ENCODE measurements around the gene MED13L. TPM values are rescaled to one million over a fixed set of nuclear protein-coding genes. Genes with fewer than 3 reads are reported as not detected.

MED13L gene
- polyA plus RNA-seq, 1 of the 3 experiments (the other 2 are of a cell fraction) = 17.1 TPM

GRCh38 chr12:116150452-116150851 is 127.0 kb downstream of the MED13L start:
- 80% methylated on average over 5 of the region's 5 CpGs for WGBS (ENCODE audit: low lambda C conversion rate)
- ChIA-PET POLR2A (no interaction called here), CTCF (interaction anchor here (1.0 to 2.0 kb wide), 3 partner anchors 9 to 546 kb away, joined by 3 to 10 read pairs (median 4); no protein-coding TSS in a partner anchor)
- Histone ChIP-seq H3K79me2 (ENCODE audit: insufficient read depth) (peaks cover 100% of the 10 kb centered on the region), H2AFZ (ENCODE audit: low read depth) (no peak overlapping the region), H3K9me3 (no peaks in the 10 kb centered on the region), H3F3A (replicated peaks; ENCODE audit: insufficient read depth) (peaks cover 42% of the 10 kb centered on the region), H3K36me3 (replicated peaks in 1 of 2; ENCODE audit: control insufficient read depth in 1 of 2, insufficient read depth in 2 of 2, low read length in 1 of 2) (no peaks in the 10 kb centered on the region), H3K27ac (ENCODE audit: low read depth in 2 of 2, low read length in 1 of 2) (peak overlapping the region; percentile 60 to 82), H3K9me2 (no peaks in the 10 kb centered on the region), H3K4me3 (ENCODE audit: low read depth in 2 of 2, low read length in 1 of 2) (no peak overlapping the region), H3K27me3 (ENCODE audit: insufficient read depth) (no peaks in the 10 kb centered on the region), H4K20me1 (ENCODE audit: insufficient read depth) (peaks cover 97% of the 10 kb centered on the region), H3K4me1 (ENCODE audit: control insufficient read depth in 1 of 2, insufficient read depth in 2 of 2, low read depth in 1 of 2, low read length in 1 of 2) (peaks cover 30 to 47% of the 10 kb centered on the region in 2 experiments), H3K4me2 (peak overlapping the region; percentile 56), H3K9ac (no peak overlapping the region)
- DNase-seq = no peak
- TF ChIP-seq SIN3A (IDR thresholded peaks at IDR 0.05; ENCODE audit: borderline replicate concordance, low read depth, low read length) (no peak), ZBTB33 (IDR thresholded peaks at IDR 0.05; ENCODE audit: borderline replicate concordance, low read depth) (no peak), GATA2 (CRISPR knock-in tag; IDR thresholded peaks at IDR 0.05) (no peak), USF2 (IDR thresholded peaks at IDR 0.05; ENCODE audit: borderline replicate concordance, low read depth, low read length) (no peak), TAF1 (IDR thresholded peaks at IDR 0.05; ENCODE audit: borderline replicate concordance, low read depth, low read length) (no peak), RCOR1 (IDR thresholded peaks at IDR 0.05; ENCODE audit: low read length) (no peak), EP300 (IDR thresholded peaks at IDR 0.05; ENCODE audit: borderline replicate concordance in 1 of 2, low read depth in 1 of 2, low read length in 1 of 2) (no peak), RFX5 (IDR thresholded peaks at IDR 0.05; ENCODE audit: low read length) (no peak), ELF1 (IDR thresholded peaks at IDR 0.05) (no peak), NFIC (IDR thresholded peaks at IDR 0.05; ENCODE audit: borderline replicate concordance) (no peak), MEF2A (IDR thresholded peaks at IDR 0.05; ENCODE audit: borderline replicate concordance, low read depth) (no peak), FOXJ3 (CRISPR knock-in tag; IDR thresholded peaks at IDR 0.05) (no peak), RXRA (IDR thresholded peaks at IDR 0.05; ENCODE audit: borderline replicate concordance, low read depth) (no peak), FOXM1 (IDR thresholded peaks at IDR 0.05; ENCODE audit: low read depth) (no peak), JUND (IDR thresholded peaks at IDR 0.05) (no peak), TCF12 (IDR thresholded peaks at IDR 0.05) (no peak), TEAD4 (IDR thresholded peaks at IDR 0.05; ENCODE audit: borderline replicate concordance, insufficient read depth) (no peak)
- TF ChIP-seq, protein P1, sequence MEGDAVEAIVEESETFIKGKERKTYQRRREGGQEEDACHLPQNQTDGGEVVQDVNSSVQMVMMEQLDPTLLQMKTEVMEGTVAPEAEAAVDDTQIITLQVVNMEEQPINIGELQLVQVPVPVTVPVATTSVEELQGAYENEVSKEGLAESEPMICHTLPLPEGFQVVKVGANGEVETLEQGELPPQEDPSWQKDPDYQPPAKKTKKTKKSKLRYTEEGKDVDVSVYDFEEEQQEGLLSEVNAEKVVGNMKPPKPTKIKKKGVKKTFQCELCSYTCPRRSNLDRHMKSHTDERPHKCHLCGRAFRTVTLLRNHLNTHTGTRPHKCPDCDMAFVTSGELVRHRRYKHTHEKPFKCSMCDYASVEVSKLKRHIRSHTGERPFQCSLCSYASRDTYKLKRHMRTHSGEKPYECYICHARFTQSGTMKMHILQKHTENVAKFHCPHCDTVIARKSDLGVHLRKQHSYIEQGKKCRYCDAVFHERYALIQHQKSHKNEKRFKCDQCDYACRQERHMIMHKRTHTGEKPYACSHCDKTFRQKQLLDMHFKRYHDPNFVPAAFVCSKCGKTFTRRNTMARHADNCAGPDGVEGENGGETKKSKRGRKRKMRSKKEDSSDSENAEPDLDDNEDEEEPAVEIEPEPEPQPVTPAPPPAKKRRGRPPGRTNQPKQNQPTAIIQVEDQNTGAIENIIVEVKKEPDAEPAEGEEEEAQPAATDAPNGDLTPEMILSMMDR (IDR thresholded peaks at IDR 0.05) = no peak
- TF ChIP-seq, protein P2, sequence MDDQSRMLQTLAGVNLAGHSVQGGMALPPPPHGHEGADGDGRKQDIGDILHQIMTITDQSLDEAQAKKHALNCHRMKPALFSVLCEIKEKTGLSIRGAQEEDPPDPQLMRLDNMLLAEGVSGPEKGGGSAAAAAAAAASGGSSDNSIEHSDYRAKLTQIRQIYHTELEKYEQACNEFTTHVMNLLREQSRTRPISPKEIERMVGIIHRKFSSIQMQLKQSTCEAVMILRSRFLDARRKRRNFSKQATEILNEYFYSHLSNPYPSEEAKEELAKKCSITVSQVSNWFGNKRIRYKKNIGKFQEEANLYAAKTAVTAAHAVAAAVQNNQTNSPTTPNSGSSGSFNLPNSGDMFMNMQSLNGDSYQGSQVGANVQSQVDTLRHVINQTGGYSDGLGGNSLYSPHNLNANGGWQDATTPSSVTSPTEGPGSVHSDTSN (IDR thresholded peaks at IDR 0.05) = no peak
- TF ChIP-seq, protein P3, sequence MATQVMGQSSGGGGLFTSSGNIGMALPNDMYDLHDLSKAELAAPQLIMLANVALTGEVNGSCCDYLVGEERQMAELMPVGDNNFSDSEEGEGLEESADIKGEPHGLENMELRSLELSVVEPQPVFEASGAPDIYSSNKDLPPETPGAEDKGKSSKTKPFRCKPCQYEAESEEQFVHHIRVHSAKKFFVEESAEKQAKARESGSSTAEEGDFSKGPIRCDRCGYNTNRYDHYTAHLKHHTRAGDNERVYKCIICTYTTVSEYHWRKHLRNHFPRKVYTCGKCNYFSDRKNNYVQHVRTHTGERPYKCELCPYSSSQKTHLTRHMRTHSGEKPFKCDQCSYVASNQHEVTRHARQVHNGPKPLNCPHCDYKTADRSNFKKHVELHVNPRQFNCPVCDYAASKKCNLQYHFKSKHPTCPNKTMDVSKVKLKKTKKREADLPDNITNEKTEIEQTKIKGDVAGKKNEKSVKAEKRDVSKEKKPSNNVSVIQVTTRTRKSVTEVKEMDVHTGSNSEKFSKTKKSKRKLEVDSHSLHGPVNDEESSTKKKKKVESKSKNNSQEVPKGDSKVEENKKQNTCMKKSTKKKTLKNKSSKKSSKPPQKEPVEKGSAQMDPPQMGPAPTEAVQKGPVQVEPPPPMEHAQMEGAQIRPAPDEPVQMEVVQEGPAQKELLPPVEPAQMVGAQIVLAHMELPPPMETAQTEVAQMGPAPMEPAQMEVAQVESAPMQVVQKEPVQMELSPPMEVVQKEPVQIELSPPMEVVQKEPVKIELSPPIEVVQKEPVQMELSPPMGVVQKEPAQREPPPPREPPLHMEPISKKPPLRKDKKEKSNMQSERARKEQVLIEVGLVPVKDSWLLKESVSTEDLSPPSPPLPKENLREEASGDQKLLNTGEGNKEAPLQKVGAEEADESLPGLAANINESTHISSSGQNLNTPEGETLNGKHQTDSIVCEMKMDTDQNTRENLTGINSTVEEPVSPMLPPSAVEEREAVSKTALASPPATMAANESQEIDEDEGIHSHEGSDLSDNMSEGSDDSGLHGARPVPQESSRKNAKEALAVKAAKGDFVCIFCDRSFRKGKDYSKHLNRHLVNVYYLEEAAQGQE (IDR thresholded peaks at IDR 0.05; ENCODE audit: low read depth, low read length) = no peak

Measured in SK-N-SH (cell line).